ENCODE data around the gene STK32C.

DNA sequence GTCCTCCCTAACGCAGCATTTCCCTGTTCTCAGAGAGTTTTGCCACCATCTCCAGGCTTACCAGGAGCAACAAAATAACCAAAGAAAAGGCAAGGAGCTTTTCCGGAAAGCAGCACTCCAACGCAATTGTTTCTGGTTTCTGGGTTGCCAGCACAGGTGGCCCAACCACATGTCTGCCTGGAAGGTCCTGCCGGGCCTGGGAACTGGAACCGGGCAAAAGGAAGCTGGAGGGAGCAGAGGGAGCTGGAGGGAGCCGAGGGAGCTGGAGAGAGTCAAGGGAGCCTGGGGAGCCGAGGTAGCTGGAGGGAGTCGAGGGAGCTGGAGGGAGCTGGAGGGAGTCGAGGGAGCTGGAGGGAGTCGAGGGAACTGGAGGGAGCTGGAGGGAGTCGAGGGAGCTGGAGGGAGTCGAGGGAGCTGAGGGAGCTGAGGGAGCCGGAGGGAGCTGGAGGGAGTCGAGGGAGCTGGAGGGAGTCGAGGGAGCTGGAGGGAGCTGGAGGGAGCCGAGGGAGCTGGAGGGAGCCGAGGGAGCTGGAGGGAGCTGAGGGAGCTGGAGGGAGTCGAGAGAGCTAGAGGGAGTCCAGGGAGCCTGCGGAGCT, 54.6 kb downstream of the STK32C start:
- no peak for TF ChIP-seq PAX5 (IDR thresholded peaks at IDR 0.05; ENCODE audit: insufficient read depth, low read length, severe bottlenecking)
- TF ChIP-seq TAF1 (IDR thresholded peaks at IDR 0.05; ENCODE audit: low read depth, low read length) = no peak
- no peak for TF ChIP-seq POLR2AphosphoS5 (IDR thresholded peaks at IDR 0.05; ENCODE audit: low read depth, low read length)
